ENCODE results near the gene HIC1. TPM values are rescaled to one million over a fixed set of nuclear protein-coding genes. Genes with fewer than 3 reads are reported as not detected.

Gene HIC1
- total RNA-seq, 4 donors from 2014 or later, result 9.1 to 32.5 (median 14.7) TPM

- in situ Hi-C loops (cut with MboI; ENCODE audit: low pct_ligation_motif_present in 1 of 4, low pct_unique_long_range_greater_than_20kb in 1 of 4, low sequenced_read_pairs in 3 of 4), result loop anchor here in 1 of 4 donors (25.0 kb wide), 1 partner anchor 110 kb away; no protein-coding TSS in a partner anchor
- no peak for DNase-seq
- intact Hi-C loops (cut with DNase I; ENCODE audit: low total_unique reads), result loop anchor here (5.0 to 10.0 kb wide), 2 partner anchors 123 to 230 kb away; no protein-coding TSS in a partner anchor
- H3K27ac ChIP-seq, result peak overlapping the region in 2 of 4 donors; percentile 59 to 64
- H3K9me3 ChIP-seq, result no peaks in the 10 kb centered on the region
- WGBS, 2 donors (ENCODE audit: low coverage in 1 of 2), result 21 to 46% methylated on average over 2 to 14 of the region's 14 CpGs
- no peaks in the 10 kb centered on the region for H3K36me3 ChIP-seq
- TF ChIP-seq POLR2A (IDR thresholded peaks at IDR 0.05) (no peak), CTCF (IDR thresholded peaks at IDR 0.05) (no peak), POLR2AphosphoS5 (IDR thresholded peaks at IDR 0.05) (no peak), EP300 (IDR thresholded peaks at IDR 0.05; ENCODE audit: low read depth) (no peak)
- peaks cover 16 to 64% (median 54%) of the 10 kb centered on the region in 4 donors for H3K4me1 ChIP-seq
- H3K4me3 ChIP-seq, result no peak overlapping the region
- H3K27me3 ChIP-seq, result peaks cover 73% of the 10 kb centered on the region
Measured at GRCh38 chr17:2051933-2052559, 2.9 kb upstream of the HIC1 start.

- DNase-seq, result peak; percentile 77
- Histone ChIP-seq H3K27me3 (peaks cover 77% of the 10 kb centered on the region), H3K36me3 (no peaks in the 10 kb centered on the region), H3K4me1 (peaks cover 15 to 73% (median 68%) of the 10 kb centered on the region in 4 donors), H3K27ac (peak overlapping the region; percentile 85 to 92 (median 90)), H3K4me3 (peak overlapping the region; percentile 24 to 65 (median 40)), H3K9me3 (no peaks in the 10 kb centered on the region)
- intact Hi-C loops (cut with DNase I; ENCODE audit: low total_unique reads) (loop anchor here (5.0 to 10.0 kb wide), 2 partner anchors 121 to 229 kb away; no protein-coding TSS in a partner anchor), in situ Hi-C loops (cut with MboI; ENCODE audit: low pct_ligation_motif_present in 1 of 4, low pct_unique_long_range_greater_than_20kb in 1 of 4, low sequenced_read_pairs in 3 of 4) (loop anchor here in 1 of 4 donors (25.0 kb wide), 1 partner anchor 109 kb away; no protein-coding TSS in a partner anchor)
- WGBS, 2 donors (ENCODE audit: low coverage in 1 of 2), result 0 to 7% methylated on average over 1 to 67 of the region's 84 CpGs
- TF ChIP-seq EP300 (IDR thresholded peaks at IDR 0.05; ENCODE audit: low read depth) (no peak), CTCF (IDR thresholded peaks at IDR 0.05) (peak; percentile 41 to 55 (median 47)), POLR2AphosphoS5 (IDR thresholded peaks at IDR 0.05) (no peak), POLR2A (IDR thresholded peaks at IDR 0.05) (no peak)
Measured at GRCh38 chr17:2053380-2054261, 1.3 kb upstream of the HIC1 start.

- intact Hi-C loops (cut with DNase I; ENCODE audit: low total_unique reads), result loop anchor here (5.0 to 10.0 kb wide), 2 partner anchors 121 to 228 kb away; no protein-coding TSS in a partner anchor
- DNase-seq, result no peak
- TF ChIP-seq CTCF (IDR thresholded peaks at IDR 0.05) (no peak), POLR2AphosphoS5 (IDR thresholded peaks at IDR 0.05) (no peak), EP300 (IDR thresholded peaks at IDR 0.05; ENCODE audit: low read depth) (no peak), POLR2A (IDR thresholded peaks at IDR 0.05) (no peak)
Measured at GRCh38 chr17:2054262-2054511, 716 bp upstream of the HIC1 start.

More at GRCh38 chr17:2054262-2054511, 716 bp upstream of the HIC1 start:
- H3K4me3 ChIP-seq, result peak overlapping the region; percentile 24 to 65 (median 40)
- in situ Hi-C loops (cut with MboI; ENCODE audit: low pct_ligation_motif_present in 1 of 4, low pct_unique_long_range_greater_than_20kb in 1 of 4, low sequenced_read_pairs in 3 of 4), result loop anchor here in 1 of 4 donors (25.0 kb wide), 1 partner anchor 108 kb away; no protein-coding TSS in a partner anchor
- H3K27me3 ChIP-seq, result peaks cover 76% of the 10 kb centered on the region
- H3K4me1 ChIP-seq, result peaks cover 9 to 74% (median 68%) of the 10 kb centered on the region in 4 donors
- WGBS, 2 donors (ENCODE audit: low coverage in 1 of 2), result 13% methylated on average over 9 of the region's 16 CpGs; no CpG with 5 or more reads in 1 of the 2 donors
- H3K9me3 ChIP-seq, result no peaks in the 10 kb centered on the region
- no peaks in the 10 kb centered on the region for H3K36me3 ChIP-seq
- H3K27ac ChIP-seq, result peak overlapping the region; percentile 85 to 92 (median 90)
